NCI-H2196 (cell line): ENCODE data around the gene KCNN3.

Source experiments
- DNase-seq: peaks from one replicate; lab custom pipeline; 2025; ENCODE audit not compliant: unreplicated experiment; lab: John Stamatoyannopoulos, UW

KCNN3 gene

DNA sequence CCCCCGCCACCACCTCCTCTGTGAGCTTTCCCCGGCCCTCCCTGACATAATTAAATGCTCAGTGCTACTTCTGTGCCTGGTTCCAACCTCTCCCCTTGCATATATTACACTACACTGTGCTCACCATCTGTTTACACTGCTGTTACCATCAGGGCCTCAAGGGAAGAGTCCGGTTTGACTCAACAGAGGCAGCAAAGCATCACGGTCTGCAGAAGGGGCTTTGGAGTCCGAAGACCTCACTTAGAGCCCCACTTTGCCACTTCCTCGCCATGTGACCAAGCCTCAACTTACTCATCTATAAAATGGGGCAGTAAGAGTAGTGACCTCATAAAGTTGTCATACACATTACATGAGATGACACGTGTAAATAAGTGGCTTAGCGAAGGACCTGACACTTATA, 27.4 kb downstream of the KCNN3 start:
- no peak for DNase-seq

DNA sequence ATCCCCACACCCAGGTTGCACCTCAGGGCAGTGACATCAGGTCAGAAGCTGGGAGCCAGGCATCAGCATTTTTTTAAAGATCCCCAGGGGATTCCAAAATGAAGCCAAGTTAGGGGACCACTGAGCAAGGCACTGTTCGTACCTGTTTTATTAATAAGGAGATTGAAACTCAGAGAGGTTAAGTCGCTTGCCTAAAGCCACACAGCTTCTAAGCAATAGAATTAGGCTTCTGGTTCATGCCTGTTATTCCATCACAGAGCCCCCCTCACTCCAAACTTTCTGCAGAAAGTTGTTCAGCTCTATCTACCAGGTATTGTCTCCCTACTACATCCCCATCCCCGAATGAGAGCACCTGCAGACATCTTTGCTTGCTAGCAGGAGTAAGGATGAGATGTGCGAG, 28.7 kb downstream of the KCNN3 start:
- no peak for DNase-seq

DNA sequence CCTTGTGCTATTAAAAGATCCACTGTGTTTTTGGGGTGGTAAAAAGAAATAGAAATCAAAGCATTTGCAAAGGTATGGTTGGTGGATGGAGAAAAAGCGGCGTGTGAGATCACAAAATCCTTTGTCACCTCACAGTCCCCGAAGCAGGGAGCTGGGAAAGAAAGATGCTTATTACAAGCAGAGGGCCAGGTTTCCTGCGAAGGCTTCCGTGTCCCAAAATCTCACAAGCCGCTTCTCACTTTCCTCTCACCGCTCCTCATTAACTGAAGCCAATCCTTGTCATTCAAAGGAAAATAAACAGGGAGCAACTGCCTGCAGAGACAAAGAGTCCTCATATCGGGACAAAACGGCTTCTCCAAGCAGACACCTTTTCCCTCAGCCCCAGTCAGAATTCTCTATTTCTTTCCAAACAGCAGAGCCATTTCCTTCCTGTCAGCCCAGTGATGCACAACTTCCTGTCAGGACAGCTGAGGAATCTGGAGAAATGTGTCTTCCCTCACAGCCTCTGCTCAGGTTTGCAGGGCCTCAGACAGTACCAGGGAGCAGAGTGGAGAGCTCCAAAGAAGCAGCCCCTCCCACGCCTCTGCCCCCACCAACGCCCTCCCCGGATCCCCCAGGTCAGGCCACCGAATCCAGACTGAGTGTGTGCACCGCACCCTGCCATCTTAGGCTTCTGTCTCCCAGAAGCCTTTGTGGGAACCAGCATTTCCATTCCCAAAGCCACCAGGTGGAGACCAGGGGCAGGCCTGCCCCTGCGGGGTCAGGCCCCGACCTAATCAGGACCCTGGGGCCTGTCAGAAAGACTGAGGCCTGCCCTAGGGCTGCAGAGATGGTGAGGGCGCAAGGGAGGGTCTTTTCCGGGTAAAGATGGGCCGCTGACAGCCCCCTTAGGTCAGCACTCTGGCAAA, 29.6 kb downstream of the KCNN3 start:
- no peak for DNase-seq

DNA sequence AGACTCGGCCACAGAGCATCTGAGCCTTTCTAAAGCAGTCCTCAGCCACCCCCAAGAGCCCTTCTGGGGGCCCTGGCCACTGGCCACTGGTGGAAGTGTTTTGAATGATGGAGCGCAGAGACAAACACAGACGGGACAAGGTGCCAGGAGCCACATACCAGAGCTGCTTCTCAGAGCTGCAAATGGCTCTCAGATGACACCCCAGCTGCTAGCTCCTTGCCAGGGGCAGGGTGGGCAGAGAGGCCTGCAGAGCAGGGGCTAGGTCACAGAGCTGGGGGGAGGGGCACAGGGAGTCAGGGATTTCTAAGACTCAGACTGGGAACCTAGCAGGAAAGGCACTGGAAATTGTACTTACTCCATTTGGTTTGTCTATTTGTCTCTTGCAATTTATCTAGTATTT, 30.4 kb downstream of the KCNN3 start:
- no peak for DNase-seq

DNA sequence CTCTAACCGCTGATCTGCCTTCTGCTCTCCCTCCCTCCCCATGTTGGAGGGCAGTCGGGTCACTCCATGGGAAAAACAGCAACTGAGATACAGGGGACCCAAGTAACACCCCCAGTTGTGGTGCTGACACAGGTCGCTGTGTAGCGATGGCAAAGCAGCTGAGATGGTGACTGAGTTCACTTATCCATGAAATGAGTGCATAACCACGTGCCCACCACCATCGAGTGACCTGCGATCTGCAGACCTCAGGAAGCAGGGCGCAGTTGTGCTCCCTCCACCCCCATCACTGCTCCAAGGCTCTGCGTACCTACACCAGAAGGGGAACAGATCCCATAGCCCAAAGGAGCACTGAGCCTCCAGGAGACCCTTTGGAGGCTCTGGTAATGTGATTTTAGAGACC, 31.1 kb downstream of the KCNN3 start:
- no peak for DNase-seq

DNA sequence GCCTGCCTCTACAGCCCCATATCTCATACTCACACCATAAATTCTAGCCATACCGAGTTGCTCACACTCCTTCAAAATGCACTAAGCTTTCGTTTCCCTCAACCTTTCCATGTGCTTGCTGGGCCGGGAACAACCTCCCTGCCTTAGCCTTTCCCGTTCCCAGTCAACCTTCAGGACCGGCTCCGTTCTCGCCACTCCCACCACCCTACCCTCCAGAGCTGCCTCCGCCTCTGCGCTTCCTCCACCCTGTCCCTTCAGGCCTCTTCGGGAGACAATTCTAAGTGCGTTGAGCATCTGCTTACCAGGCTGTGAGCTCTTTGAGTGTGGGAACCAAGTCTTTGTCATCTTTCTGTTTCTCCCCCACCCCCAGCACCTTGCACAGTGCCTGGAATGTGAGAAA, 31.6 kb downstream of the KCNN3 start:
- DNase-seq = no peak

DNA sequence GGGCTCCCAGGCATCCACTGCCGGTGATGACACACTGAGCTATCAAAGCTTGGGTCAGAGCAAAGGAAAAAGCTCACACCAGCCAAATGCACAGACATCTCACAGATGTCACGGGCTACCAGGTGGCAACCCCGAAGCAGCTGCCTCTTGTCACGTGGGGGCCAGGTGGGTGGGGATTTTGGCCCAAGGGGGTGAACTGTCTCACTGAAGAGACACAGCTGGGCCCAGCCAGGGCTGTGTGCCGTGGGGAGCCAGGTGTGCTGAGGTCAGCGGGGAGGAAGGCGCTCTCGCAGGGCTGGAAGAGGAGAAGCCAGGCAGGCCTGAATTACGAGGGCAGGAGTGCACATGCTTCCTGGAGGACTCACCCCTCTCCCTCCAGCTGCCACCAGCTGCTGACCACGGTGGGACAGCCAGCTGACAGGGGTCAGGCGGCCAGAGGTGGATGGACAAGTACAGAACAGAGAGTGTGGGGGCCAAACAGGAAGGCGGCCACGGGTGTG, 32.4 kb downstream of the KCNN3 start:
- DNase-seq = peak; percentile 87

DNA sequence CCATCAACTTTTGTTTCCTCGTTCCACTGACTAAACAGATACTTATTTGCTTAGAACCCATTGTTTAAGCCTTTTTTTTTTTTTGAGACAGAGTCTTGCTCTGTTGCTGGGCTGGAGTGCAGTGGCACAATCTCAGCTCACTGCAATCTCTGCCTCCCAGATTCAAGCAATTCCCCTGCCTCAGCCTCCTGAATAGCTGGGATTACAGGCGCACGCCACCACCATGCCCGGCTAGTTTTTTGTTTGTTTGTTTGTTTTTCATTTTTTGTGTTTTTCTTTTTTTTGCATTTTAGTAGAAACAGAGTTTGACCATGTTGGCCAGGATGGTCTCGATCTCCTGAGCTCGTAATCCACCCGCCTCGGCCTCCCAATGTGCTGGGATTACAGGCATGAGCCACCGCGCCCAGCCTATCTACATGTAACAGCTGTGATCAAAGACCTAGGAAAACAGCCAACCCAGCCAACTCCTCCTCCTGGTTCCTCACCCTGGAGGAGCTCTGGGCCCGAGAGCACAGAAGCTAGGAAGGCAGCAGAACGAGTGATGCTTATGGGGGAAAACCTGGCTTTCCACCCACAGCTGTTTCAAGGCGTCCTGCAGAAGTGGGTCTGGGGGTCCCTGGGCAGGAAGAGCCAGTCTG, 32.9 kb downstream of the KCNN3 start:
- peak; percentile 46 for DNase-seq

DNA sequence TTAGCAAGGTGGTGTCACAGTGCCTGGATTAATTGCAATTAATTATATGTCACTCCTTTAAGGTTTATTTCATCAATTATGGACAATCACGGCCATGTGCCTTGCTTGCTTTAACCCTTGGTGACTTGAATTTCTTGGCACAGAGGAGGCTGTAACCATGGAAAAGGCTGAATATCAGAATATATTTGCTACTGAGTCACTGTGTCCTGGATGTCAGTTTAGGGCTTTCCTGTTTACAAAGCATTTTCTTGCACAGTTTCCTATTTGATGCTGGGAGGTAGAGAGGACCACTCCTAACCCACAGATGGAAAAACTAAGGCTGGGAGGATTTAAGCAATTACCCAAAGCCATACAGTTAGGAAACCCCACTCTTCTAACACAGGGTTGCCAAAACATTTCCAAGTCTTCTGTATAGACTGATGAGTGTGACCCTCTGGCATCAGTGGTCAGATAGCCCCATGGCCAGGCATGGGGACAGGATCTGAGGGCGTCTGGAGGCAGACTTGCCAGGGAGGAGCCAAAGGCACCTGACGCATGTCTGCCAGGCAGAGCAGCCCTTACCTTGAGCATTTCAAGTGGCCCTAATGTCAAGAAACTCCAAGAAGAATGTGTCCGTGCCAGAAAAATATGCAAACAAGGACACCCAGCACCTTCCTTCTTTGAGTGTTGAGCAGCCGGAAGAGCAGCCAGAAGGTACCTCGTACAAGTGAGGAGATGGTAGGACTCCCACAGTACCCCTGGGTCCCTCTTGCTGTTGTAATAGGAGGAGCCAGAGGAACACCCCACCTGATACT, 34.4 kb downstream of the KCNN3 start:
- DNase-seq = no peak

DNA sequence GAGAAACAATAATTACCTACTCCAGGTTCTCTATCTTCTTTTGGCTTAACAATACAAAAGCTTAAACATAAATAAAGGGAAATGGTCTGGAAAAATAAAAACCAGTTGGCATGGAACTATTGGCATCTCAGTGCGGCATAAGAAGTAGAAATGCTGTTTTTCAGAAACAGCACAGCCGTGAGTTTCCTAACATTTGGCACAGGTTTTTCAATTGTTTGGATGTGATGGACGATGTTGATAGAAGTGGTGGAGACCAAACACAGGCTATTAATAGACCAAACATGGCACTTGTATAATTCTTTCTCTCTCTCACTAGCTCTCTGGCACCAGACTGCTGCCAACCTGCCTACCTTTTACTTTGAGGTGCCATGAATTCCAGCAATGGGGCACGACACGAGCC, 36.2 kb downstream of the KCNN3 start:
- DNase-seq = no peak

DNA sequence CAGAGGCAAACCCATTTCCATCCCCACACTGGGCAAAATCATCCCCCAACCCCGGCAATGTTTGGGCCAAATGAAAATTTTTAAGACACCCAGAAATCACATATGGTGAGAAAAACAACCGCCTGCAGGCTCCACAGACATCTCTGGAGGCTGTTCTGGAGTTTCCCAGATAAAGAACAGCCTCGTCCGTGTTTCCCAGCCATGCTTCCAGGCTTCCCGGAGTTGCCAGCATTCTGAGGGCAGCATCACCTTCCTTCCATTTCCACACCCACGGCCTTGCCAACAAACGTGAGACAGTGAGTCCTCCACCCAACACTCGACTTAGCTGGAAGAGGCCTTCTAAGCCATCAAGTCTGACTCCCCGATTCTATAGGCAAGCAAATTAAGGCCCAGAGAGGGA, 36.9 kb downstream of the KCNN3 start:
- DNase-seq = no peak

DNA sequence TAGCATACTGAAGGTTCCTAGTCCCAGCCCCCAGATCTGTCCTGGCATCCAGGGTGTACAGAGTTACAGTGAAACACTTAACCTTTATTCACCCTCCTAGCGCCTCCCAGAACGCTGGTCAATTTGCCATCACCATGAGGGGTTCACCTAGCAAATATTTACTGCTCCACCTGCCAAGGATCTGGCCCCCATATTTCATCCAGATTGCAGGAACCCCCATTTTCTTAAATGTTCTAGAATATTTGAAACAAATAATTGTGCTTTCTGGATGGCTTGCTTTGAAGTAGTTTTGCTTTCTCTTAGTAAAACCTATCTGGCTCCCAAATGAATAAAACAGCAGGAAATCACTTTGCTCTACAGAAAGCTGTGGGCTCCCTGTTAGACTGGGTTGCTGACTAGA, 37.7 kb downstream of the KCNN3 start:
- DNase-seq = no peak

DNA sequence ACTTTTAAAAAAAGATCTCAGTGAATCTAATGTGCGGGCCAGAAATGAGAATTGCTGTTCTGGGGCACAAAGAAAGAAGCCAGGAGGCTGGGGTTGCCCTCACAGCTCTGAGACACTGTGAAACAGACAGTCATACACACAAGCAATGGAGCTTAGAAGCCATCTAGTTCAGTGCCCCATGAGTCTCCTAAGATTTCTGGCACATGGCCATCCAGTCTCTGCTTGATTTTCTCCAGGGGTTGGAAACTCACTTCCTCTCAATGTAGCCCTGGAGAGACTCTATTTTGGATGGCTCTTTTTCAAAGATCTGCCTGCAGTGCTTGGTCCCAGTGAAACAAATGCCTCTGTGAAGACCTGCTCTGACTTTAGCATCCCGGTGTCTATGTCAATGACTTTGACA, 38.6 kb downstream of the KCNN3 start:
- DNase-seq = no peak

DNA sequence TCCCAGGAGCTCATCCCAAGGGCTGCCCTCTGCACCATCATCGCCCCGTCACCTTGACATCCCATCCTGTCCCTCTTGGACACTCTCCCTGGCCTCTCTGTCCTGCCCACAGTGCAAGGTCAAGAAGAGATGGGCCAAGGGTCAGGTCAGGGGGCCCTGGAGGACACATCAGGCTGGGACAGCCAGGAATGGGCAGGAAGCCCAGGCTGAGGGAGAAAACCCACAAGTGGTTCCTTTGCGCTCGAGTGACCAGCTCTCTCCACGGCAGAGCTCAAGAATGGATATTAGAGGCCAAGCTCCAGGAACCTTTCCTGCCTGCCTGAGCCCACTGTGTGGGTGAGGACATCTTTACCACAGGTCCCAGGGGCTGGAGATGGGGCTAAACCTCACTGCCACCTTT, 41.0 kb downstream of the KCNN3 start:
- DNase-seq = no peak

DNA sequence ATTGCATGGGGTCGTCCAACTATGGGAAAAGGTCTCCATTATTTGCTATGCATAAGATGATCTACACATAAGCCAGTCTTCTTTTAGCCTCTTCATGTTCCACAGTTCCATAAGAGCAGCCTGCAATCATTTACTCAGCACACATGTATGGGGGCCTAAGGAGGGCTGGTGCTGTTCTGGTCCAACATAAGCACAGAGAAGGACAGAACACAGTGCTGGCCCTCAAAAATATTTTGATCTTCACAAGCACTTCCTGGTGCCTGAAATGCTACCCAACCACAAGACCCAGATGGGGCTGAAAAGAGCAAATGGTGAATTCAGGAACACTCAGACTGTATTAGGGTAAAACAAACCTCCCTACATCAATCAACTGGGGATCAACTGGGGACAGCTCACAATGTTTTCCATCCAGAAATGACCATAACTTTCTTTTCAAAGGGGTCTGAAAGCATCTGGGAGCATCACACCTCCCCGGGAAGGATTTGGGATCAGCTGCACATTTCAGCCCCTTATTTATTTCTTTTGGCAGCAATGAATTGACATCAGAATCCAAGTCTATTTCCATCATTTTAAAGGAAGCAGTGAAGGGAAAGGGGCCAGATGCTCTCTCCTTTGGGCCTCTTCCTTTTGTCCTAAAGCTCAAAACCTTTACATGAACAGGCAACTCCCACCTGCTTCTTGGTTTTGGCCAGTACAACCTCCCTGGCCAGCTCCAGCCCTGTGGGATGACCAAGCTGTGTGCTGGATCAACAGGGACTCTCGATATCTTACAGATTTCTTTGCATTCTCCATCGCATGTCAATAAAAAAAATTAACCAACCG, 45.7 kb downstream of the KCNN3 start:
- DNase-seq = no peak

DNA sequence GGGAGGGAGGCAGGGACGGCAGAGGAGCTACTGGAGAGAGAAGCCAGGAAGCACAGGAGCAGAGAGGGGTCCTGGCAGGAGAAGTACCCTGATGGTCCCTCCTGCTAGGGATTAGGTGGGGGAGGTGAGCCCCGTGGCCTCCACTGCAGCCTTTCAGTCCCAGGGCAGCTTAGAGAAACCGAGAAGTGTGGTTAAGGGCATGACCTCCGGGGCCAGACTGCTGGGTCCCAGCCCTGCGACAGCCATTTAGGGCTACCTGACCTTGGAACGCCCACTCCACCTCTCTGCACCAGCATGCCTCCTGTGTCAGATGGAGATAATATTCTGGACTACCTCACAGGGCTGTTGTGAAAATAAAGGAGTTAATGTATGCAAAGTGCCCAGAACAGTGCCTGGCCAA, 47.4 kb downstream of the KCNN3 start:
- no peak for DNase-seq

DNA sequence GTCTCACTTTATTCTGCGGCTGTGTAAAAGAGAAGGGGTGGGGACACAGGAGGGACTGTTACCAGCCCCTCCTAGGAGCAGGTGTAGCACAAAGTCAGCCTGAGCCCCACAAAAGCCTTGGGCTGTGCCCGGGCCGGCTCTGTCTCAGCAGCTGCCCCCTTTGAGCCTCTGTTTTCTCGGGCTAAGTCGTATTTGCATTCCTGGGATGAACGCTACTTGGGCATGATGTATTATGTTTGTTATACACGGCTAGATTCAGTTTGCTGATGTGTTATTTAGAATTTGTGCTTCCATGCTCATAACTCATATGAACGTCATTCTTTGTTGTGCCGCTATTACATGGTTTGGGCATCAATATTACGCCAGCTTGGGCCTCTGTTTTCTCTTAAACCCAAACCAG, 47.8 kb downstream of the KCNN3 start:
- no peak for DNase-seq

DNA sequence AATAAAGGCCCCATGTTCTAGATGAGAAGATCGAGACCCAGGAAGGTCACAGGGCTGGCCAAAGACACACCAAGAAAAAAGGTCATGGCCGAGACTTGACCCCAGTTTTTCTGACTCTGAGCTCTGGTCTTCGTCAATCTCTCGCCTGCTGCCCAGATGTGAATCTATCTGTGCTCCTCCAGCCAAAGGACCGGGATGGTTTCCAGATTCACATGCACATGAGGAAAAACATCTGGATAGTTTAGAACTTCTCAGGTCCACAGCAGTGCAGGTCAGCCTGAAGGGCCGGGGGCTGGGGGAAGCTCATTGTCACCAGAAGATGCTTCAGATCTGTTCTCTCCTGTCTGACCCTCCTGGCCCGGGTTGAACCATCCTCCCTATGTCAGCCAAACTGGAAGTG, 49.0 kb downstream of the KCNN3 start:
- DNase-seq = no peak

DNA sequence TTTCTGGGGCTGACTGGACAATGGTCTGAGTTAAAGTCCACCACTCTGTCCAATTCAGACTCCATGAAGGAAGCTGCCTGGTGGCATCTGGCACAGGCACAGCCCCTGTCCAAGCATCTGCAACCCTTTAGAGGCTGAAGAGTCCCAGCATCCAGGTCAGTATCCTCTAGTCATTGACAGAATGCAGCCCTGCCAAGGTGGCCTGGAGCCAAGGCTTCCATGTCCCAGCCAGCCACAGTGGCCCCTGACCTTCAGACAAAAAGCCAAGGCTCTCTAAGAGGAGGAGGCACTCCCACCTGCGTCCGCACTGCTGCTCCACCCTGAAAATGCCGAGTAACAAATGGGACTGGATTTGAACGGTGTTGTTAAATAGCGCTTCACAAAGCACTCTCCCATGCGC, 49.4 kb downstream of the KCNN3 start:
- no peak for DNase-seq

DNA sequence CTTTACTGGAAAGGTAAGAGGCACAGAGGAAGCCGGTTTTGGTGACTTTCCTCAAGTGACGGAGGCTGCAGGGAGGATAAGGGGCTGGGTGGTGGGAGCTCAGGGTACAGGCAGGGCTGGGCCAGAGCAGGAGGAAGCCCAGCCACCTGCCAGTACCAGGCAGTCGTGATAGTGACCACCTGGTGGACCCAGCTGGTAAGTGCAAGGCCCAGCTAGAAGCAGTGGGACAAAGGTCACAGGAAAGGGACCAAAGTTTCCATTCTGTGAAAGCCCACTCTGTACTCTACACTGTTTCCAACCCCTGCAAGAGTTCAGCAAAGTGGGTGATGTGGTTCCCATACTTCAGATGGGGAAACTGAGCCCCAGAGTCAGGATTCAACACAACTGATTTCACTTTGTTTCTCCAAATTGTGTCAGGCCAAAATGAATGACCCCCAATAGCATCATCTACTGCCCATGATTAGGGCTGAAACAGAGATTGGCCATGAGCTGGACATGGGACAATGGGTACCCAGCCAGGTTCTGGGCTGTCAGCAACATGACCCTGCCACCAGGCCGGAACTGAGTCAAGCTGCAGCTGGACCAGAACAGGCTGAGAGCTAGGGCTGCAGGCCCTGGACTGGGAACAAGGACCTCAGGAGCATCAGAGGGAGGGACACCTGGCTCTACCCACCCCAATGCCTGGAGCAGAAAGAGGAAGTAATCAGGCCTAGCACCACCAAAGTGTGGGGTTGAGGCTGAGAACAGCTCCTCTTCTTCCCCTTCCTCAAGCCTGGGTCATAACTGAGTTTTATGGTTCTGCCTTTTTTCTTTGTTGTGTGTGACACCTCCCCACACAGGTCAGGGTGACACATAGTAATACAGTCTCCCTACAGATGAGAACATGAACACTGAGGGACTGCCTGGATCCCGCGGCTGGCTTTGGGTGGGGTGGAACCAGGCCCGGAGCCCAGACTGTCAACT, 50.2 kb downstream of the KCNN3 start:
- no peak for DNase-seq
